KMS-11 (cell line): ENCODE results near the gene BIK.

Experiments used
- H2AFZ ChIP-seq: fragments of 200-600 bp; sonication (generic); 2 replicates; pipeline ENCODE4 v1.6.1; 2016; ENCODE audit warnings: antibody characterized with exemption, mixed run types, low read depth
- H3K27ac ChIP-seq: fragments of 200-600 bp; sonication (generic); 2 replicates; pipeline ENCODE4 v1.6.1; 2016; ENCODE audit warnings: mild to moderate bottlenecking, mixed run types
- H3K27me3 ChIP-seq: fragments of 200-600 bp; sonication (generic); 2 replicates; pipeline ENCODE4 v1.6.1; 2017; ENCODE audit warnings: mild to moderate bottlenecking, low read depth, mixed run types, moderate library complexity; ENCODE audit not compliant: insufficient read depth
- H3K36me3 ChIP-seq: fragments of 200-600 bp; sonication (generic); 2 replicates; pipeline ENCODE4 v1.6.1; 2017; ENCODE audit warnings: mild to moderate bottlenecking, mixed run types; ENCODE audit not compliant: insufficient read depth
- H3K4me1 ChIP-seq: fragments of 200-600 bp; sonication (generic); 2 replicates; pipeline ENCODE4 v1.6.1; 2016; ENCODE audit warnings: mild to moderate bottlenecking, low read depth, mixed run types; ENCODE audit not compliant: poor library complexity, severe bottlenecking
- H3K4me2 ChIP-seq: fragments of 200-600 bp; sonication (generic); 2 replicates; pipeline ENCODE4 v1.7.0; 2016; ENCODE audit warnings: mild to moderate bottlenecking, mixed run types
- H3K4me3 ChIP-seq: fragments of 200-600 bp; sonication (generic); IDR thresholded peaks from 2 replicates; pipeline ENCODE4 v1.6.1; 2017; ENCODE audit warnings: low read depth, low read length, mixed read lengths; ENCODE audit not compliant: insufficient read depth
- H3K79me2 ChIP-seq: fragments of 200-600 bp; sonication (generic); 2 replicates; pipeline ENCODE4 v1.6.1; 2016; ENCODE audit warnings: low read depth, mixed run types; ENCODE audit not compliant: insufficient read depth
- H3K9ac ChIP-seq: fragments of 200-600 bp; sonication (generic); 2 replicates; pipeline ENCODE4 v1.6.1; 2016; ENCODE audit warnings: mild to moderate bottlenecking, mixed run types
- H4K20me1 ChIP-seq: fragments of 200-600 bp; sonication (generic); 2 replicates; pipeline ENCODE4 v1.6.1; 2016; ENCODE audit warnings: mild to moderate bottlenecking, mixed run types; ENCODE audit not compliant: insufficient read depth
- TF ChIP-seq, protein P1 (sequence below): fragments of 200-600 bp; sonication (generic); conservative IDR thresholded peaks from 2 replicates; pipeline ENCODE4 v1.6.1; 2017; ENCODE audit warnings: low read depth, mild to moderate bottlenecking, antibody characterized with exemption, low read length, moderate library complexity, mixed read lengths

The BIK gene

DNA sequence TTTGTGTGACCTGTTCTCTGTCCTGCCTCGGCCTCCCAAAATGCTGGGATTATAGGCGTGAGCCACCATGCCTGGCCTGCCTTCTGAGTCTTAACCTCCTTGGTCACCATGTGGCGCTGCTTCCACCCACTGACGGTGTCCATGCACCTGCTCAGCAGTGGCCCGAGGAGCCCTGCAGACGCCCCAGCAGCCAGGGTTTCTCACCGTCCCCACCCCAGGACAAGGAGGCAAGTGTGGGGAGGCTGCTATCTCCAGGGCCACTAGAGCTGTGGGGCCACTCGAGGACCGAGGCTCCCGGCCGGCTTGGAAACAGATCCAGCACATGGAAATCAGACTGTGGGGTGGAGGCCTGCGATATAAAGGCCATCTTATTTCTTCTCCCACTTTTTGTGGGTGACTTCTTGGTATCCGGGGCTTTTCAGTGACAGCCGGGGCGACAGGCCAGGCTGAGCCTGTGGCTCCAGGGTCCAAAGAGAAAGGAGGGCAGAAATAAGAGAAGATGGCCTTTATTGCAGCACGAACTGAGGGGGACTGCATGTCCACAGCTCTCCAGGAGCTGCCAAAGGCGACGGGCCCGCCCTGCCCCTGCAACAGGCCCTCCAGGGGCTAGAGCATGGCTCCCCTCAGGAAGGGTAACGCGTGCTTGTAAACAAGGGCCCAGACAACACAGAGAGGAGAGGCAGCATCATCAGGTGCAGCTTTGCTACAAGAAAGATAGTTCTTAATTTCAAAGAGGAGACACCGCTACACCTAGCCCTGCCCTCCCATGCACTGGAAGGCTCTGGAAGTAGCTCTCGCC is 55.8 kb downstream of the BIK start:
- no peaks in the 10 kb centered on the region for H3K4me1 ChIP-seq
- H3K27me3 ChIP-seq: no peaks in the 10 kb centered on the region
- H3K27ac ChIP-seq: no peak overlapping the region
- no peaks in the 10 kb centered on the region for H4K20me1 ChIP-seq
- no peak overlapping the region for H3K9ac ChIP-seq
- no peaks in the 10 kb centered on the region for H3K79me2 ChIP-seq
- no peak overlapping the region for H3K4me3 ChIP-seq
- TF ChIP-seq, protein P1, sequence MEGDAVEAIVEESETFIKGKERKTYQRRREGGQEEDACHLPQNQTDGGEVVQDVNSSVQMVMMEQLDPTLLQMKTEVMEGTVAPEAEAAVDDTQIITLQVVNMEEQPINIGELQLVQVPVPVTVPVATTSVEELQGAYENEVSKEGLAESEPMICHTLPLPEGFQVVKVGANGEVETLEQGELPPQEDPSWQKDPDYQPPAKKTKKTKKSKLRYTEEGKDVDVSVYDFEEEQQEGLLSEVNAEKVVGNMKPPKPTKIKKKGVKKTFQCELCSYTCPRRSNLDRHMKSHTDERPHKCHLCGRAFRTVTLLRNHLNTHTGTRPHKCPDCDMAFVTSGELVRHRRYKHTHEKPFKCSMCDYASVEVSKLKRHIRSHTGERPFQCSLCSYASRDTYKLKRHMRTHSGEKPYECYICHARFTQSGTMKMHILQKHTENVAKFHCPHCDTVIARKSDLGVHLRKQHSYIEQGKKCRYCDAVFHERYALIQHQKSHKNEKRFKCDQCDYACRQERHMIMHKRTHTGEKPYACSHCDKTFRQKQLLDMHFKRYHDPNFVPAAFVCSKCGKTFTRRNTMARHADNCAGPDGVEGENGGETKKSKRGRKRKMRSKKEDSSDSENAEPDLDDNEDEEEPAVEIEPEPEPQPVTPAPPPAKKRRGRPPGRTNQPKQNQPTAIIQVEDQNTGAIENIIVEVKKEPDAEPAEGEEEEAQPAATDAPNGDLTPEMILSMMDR: no peak
- no peaks in the 10 kb centered on the region for H3K36me3 ChIP-seq
- no peak overlapping the region for H2AFZ ChIP-seq
- no peak overlapping the region for H3K4me2 ChIP-seq

DNA sequence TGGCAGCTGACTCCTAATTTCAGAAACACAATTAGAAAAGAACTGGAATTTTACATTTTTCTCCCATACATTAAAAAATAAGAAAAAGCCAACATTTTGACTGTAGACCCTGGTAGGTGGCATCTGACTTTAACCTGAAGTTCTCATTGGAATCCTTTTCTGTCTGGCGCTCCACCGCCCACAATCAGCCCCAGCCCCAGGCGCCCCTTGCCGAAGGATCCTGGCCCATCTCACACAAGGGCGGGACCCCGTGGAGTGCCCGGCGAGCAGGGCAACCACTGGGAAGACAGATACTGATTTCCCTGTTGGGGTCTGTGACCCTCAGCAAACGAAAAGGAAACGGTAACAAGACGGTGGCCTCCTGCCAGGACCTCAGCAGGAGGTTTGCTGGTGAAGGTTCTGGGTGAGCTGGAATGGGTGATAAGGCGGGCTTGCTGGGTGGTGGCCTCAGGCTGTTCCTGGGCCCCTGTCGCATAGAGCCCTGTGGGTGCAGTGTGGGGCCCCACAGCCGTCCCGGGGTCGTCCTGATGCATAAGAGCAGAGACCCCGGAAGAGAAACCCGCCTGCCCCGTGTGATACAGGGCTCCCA is 56.5 kb downstream of the BIK start:
- Histone ChIP-seq H3K4me2 (no peak overlapping the region), H4K20me1 (no peaks in the 10 kb centered on the region), H3K9ac (no peak overlapping the region), H2AFZ (no peak overlapping the region), H3K27ac (no peak overlapping the region), H3K27me3 (no peaks in the 10 kb centered on the region), H3K4me1 (no peaks in the 10 kb centered on the region), H3K36me3 (no peaks in the 10 kb centered on the region), H3K79me2 (no peaks in the 10 kb centered on the region), H3K4me3 (no peak overlapping the region)
- TF ChIP-seq, protein P1: no peak

DNA sequence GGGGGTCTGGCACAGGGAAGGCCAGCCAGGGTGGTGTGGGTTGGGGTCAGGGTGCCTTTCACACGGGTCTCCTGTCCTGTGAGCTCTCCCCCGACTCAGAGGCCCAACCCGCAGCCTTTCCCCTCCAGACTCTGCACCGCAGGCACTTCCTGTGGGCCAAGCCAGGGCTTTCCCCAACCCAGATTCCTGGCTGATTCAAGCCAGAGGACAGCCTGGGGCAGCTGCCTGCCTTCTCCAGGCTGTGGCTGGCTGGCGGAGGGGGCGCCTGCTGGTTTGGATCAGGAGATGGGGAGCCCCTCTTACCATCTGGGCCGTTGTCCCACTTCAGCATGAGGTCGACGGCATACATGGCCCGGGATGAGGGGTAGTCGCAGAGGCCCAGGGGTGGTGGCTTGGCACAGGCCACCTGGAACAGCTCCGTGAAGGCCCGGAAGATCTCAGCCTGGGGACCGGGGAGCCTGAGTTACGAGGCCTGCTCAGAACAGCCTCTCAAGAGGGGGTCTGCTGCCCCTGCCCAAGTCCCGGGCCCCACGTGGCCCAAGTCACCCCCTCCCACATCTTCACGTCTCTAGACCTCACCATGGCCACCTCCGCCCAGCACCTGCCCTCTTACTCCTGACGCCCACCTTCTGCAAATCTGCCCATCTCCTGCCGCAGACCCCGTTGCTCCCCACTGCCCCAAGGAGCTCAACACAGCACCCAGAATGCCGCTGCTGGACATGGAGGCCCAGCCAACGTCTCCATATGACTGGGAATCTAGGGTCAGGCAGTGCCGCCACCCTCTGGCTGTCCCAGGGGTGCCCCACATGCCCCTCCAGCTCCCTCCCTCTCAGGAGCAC is 58.1 kb downstream of the BIK start:
- H3K27me3 ChIP-seq: no peaks in the 10 kb centered on the region
- no peaks in the 10 kb centered on the region for H3K79me2 ChIP-seq
- H3K27ac ChIP-seq: no peak overlapping the region
- TF ChIP-seq, protein P1: no peak
- H3K36me3 ChIP-seq: no peaks in the 10 kb centered on the region
- H3K4me3 ChIP-seq: no peak overlapping the region
- H3K9ac ChIP-seq: no peak overlapping the region
- H3K4me1 ChIP-seq: no peaks in the 10 kb centered on the region
- no peak overlapping the region for H3K4me2 ChIP-seq
- H4K20me1 ChIP-seq: no peaks in the 10 kb centered on the region
- H2AFZ ChIP-seq: no peak overlapping the region

DNA sequence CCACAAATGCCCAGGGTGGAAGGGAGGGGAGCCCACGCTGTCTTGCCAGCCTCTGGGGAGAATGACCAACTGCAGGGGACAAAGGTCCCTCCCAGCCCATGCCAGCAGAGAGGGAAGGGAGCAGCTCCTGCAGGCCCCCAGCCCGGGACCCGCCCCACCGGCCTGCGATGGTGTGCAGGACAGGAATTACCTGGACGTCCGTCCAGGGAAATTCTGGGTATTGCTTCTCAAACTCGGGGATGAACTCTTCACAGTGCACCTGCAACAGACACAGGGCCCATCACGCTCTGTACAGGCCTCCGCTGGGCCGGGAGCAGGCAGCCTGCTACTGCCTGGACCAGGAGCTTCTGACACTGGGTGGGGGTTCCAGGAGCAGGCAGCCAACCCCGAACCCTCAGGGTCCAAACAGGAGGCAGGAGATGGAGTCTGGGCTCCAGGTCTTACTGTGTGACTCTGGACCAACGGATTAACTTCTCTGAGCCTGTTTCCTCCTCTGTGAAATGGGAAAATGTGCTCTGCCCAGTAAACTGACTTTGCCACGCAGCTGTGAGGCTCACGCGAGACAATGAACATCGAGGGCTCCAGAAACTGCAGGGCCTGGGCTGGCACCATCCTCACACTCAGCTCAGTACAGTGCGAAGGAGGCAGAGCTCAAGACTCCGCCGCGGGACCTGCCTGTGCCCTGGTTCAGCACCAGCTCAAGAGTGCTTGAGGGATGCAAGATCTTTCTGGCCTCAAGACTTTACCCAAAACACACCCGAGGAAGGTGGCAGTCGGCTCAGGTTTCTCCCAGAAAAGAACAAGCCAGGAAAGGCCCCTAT is 59.0 kb downstream of the BIK start:
- TF ChIP-seq, protein P1: no peak
- H3K4me3 ChIP-seq: no peak overlapping the region
- H3K36me3 ChIP-seq: no peaks in the 10 kb centered on the region

More for the DNA sequence above, 59.0 kb downstream of the BIK start:
- Histone ChIP-seq H3K27me3 (no peaks in the 10 kb centered on the region), H3K4me1 (no peaks in the 10 kb centered on the region), H3K4me2 (no peak overlapping the region), H2AFZ (no peak overlapping the region), H4K20me1 (no peaks in the 10 kb centered on the region), H3K79me2 (no peaks in the 10 kb centered on the region), H3K27ac (no peak overlapping the region), H3K9ac (no peak overlapping the region)
